Body of pancreas (tissue), 4 donors: ENCODE data around the gene ZNF507.

Source experiments
- CTCF ChIP-seq, 7 experiments: fragments of 450-650 bp in 4 of 7; fragments of 200-600 bp in 3 of 7; sonication (generic) in 3 of 7; IDR thresholded peaks; one replicate each; pipeline ENCODE4 v1.5.1; 2016 to 2019; ENCODE audit warnings: antibody characterized with exemption in 7 of 7
- POLR2A ChIP-seq, 3 donors: fragments of 450-650 bp; IDR thresholded peaks; one replicate each; pipeline ENCODE4 v1.6.1; 2016; ENCODE audit warnings: antibody characterized with exemption in 3 of 3, mild to moderate bottlenecking in 2 of 3

- TF ChIP-seq CTCF (IDR thresholded peaks at IDR 0.05) (no peak), POLR2A (IDR thresholded peaks at IDR 0.05) (no peak)
These were observed 34.9 kb downstream of the ZNF507 start for GRCh38 chr19:32380269-32380668.
